ENCODE results near the gene PIN1. TPM values are rescaled to one million over a fixed set of nuclear protein-coding genes. Genes with fewer than 3 reads are reported as not detected.

Gene PIN1
- total RNA-seq, 1 experiment from 2014 or later: 273 TPM

Other genes starting within 250 kb of the PIN1 start
- gene ZNF561, start 214.1 kb upstream of the PIN1 start, total RNA-seq (2014; rRNA removed; shearing (Covaris generic); ENCODE audit: low replicate concordance): 9.2 and 26.3 TPM in 2 replicates
- 12.0 and 16.1 TPM in 2 replicates for gene ZNF562, start 160.2 kb upstream of the PIN1 start, total RNA-seq (2014; rRNA removed; shearing (Covaris generic); ENCODE audit: low replicate concordance)
- gene ZNF846, start 66.6 kb upstream of the PIN1 start, total RNA-seq (2014; rRNA removed; shearing (Covaris generic); ENCODE audit: low replicate concordance): 0.20 and 2.4 TPM in 2 replicates
- gene FBXL12, start 16.2 kb upstream of the PIN1 start, total RNA-seq (2014; rRNA removed; shearing (Covaris generic); ENCODE audit: low replicate concordance): 23.6 and 41.2 TPM in 2 replicates
- gene UBL5, start 7.4 kb upstream of the PIN1 start, total RNA-seq (2014; rRNA removed; shearing (Covaris generic); ENCODE audit: low replicate concordance): 237 and 851 TPM in 2 replicates
- 5.6 and 7.0 TPM in 2 replicates for gene OLFM2, start 101.2 kb downstream of the PIN1 start, total RNA-seq (2014; rRNA removed; shearing (Covaris generic); ENCODE audit: low replicate concordance)
- 2.4 and 3.1 TPM in 2 replicates for gene COL5A3, start 175.2 kb downstream of the PIN1 start, total RNA-seq (2014; rRNA removed; shearing (Covaris generic); ENCODE audit: low replicate concordance)
- not detected in 2 replicates for gene RDH8, start 178.2 kb downstream of the PIN1 start, total RNA-seq (2014; rRNA removed; shearing (Covaris generic); ENCODE audit: low replicate concordance)

Data from MG63 (cell line).